CD4-positive, CD25-positive, alpha-beta regulatory T cell (primary cell): ENCODE measurements around the gene TRAPPC12. TPM values are rescaled to one million over a fixed set of nuclear protein-coding genes. Genes with fewer than 3 reads are reported as not detected.

Experiments used
- ATAC-seq, 2 donors: fragments of 150-1000 bp; cut with Tn5 transposase; one replicate each; pipeline ENCODE4 v1.10.0; 2021; ENCODE audit warnings: low read depth in 2 of 2, moderate number of reproducible peaks in 2 of 2, moderate library complexity in 1 of 2
- DNase-seq, 3 donors: peaks; one replicate each; pipeline versions ENCODE4 v3.0.0 to v3.0.0-alpha.2; 2012 to 2022; ENCODE audit warnings: mixed read lengths in 1 of 3
- H3K27ac ChIP-seq: one replicate; pipeline ENCODE4 v1.7.0; 2013; ENCODE audit warnings: mild to moderate bottlenecking, low read length; ENCODE audit not compliant: insufficient read depth, poor library complexity, severe bottlenecking
- H3K27me3 ChIP-seq: one replicate; pipeline ENCODE4 v1.7.0; 2013; ENCODE audit warnings: low read length; ENCODE audit not compliant: control insufficient read depth, insufficient read depth
- H3K36me3 ChIP-seq: one replicate; pipeline ENCODE4 v1.7.0; 2013; ENCODE audit warnings: mild to moderate bottlenecking, low read length, moderate library complexity; ENCODE audit not compliant: control insufficient read depth, insufficient read depth
- H3K4me1 ChIP-seq: 2 replicates; pipeline ENCODE4 v1.7.0; 2013; ENCODE audit warnings: mild to moderate bottlenecking, low read length; ENCODE audit not compliant: insufficient read depth, control insufficient read depth, poor library complexity, severe bottlenecking
- H3K4me3 ChIP-seq: one replicate; pipeline ENCODE4 v1.7.0; 2013; ENCODE audit warnings: low read depth, mild to moderate bottlenecking, low read length, moderate library complexity
- H3K9me3 ChIP-seq, 2 experiments: 1 replicate in 1 of 2; 2 replicates in 1 of 2; pipeline ENCODE4 v1.7.0; 2013; ENCODE audit warnings: low read length in 2 of 2, mild to moderate bottlenecking in 1 of 2, moderate library complexity in 1 of 2; ENCODE audit not compliant: control insufficient read depth in 2 of 2
- H3K27ac Mint-ChIP-seq, 3 donors: one replicate each; pipeline ENCODE4 v1.8.0; 2020 to 2022; ENCODE audit warnings: mild to moderate bottlenecking in 3 of 3, mixed read lengths in 3 of 3, moderate library complexity in 2 of 3
- H3K27me3 Mint-ChIP-seq: one replicate; pipeline ENCODE4 v1.8.0; 2022; ENCODE audit warnings: mild to moderate bottlenecking, mixed read lengths
- H3K36me3 Mint-ChIP-seq: one replicate; pipeline ENCODE4 v1.8.0; 2020; ENCODE audit warnings: mixed read lengths
- H3K4me1 Mint-ChIP-seq, 4 donors: one replicate each; pipeline ENCODE4 v1.8.0; 2020 to 2022; ENCODE audit warnings: mixed read lengths in 4 of 4, mild to moderate bottlenecking in 1 of 4
- H3K4me3 Mint-ChIP-seq, 4 donors: one replicate each; pipeline ENCODE4 v1.8.0; 2020 to 2022; ENCODE audit warnings: mild to moderate bottlenecking in 4 of 4, mixed read lengths in 4 of 4, moderate library complexity in 3 of 4
- H3K9me3 Mint-ChIP-seq, 7 donors: one replicate each; pipeline ENCODE4 v1.8.0; 2020 to 2022; ENCODE audit warnings: mixed read lengths in 7 of 7, mild to moderate bottlenecking in 3 of 7, moderate library complexity in 2 of 7
- polyA plus RNA-seq, 4 donors: library from polyadenylated mRNA; unstranded; fragments of 300-500 nt; fragmentation: Illumina TruSeq; gene quantifications; one replicate each; pipeline ENCODE4 v1.2.3, GENCODE V29; 2021
- total RNA-seq: library from RNA; stranded (reverse); gene quantifications from one replicate; pipeline ENCODE4 v1.2.3, GENCODE V29; 2022

The TRAPPC12 gene
- total and polyA plus RNA-seq, 5 donors from 2014 or later = 30.5 to 97.3 (median 34.2) TPM

- no peaks in the 10 kb centered on the region for H3K4me1 ChIP-seq
- DNase-seq = no peak
- H3K36me3 ChIP-seq = peaks cover 64% of the 10 kb centered on the region
- peak overlapping the region in 1 of 3 donors; percentile 77 for H3K27ac Mint-ChIP-seq
- H3K27ac ChIP-seq = no peak overlapping the region
- H3K36me3 Mint-ChIP-seq = peaks cover 36% of the 10 kb centered on the region
- no peaks in the 10 kb centered on the region for H3K27me3 ChIP-seq
- H3K4me3 ChIP-seq = no peak overlapping the region
- no peaks in the 10 kb centered on the region for H3K27me3 Mint-ChIP-seq
- no peak overlapping the region for H3K4me3 Mint-ChIP-seq
- H3K9me3 ChIP-seq = no peaks in the 10 kb centered on the region
- no peaks in the 10 kb centered on the region for H3K9me3 Mint-ChIP-seq
- peaks cover 0 to 6% (median 4%) of the 10 kb centered on the region in 4 donors for H3K4me1 Mint-ChIP-seq
- ATAC-seq = no peak
These were observed 42.8 kb downstream of the TRAPPC12 start for GRCh38 chr2:3422161-3422779.

GRCh38 chr2:3423492-3424170 is 44.1 kb downstream of the TRAPPC12 start:
- H3K36me3 ChIP-seq = peaks cover 62% of the 10 kb centered on the region
- no peaks in the 10 kb centered on the region for H3K9me3 ChIP-seq
- ATAC-seq = peak; percentile 50 to 52
- Mint-ChIP-seq H3K4me3 (no peak overlapping the region), H3K27me3 (no peaks in the 10 kb centered on the region), H3K4me1 (peaks cover 4 to 6% (median 5%) of the 10 kb centered on the region in 4 donors), H3K9me3 (no peaks in the 10 kb centered on the region), H3K27ac (peak overlapping the region in 1 of 3 donors; percentile 26), H3K36me3 (peaks cover 36% of the 10 kb centered on the region)
- peak; percentile 53 to 68 (median 58) for DNase-seq
- H3K4me3 ChIP-seq = no peak overlapping the region
- no peak overlapping the region for H3K27ac ChIP-seq
- no peaks in the 10 kb centered on the region for H3K27me3 ChIP-seq
- H3K4me1 ChIP-seq = no peaks in the 10 kb centered on the region

- Mint-ChIP-seq H3K36me3 (peaks cover 36% of the 10 kb centered on the region), H3K4me3 (no peak overlapping the region), H3K4me1 (peaks cover 5 to 9% (median 6%) of the 10 kb centered on the region in 4 donors), H3K27me3 (no peaks in the 10 kb centered on the region), H3K9me3 (no peaks in the 10 kb centered on the region), H3K27ac (no peak overlapping the region)
- ATAC-seq = no peak
- no peaks in the 10 kb centered on the region for H3K27me3 ChIP-seq
- H3K4me3 ChIP-seq = no peak overlapping the region
- H3K4me1 ChIP-seq = no peaks in the 10 kb centered on the region
- H3K9me3 ChIP-seq = no peaks in the 10 kb centered on the region
- no peak overlapping the region for H3K27ac ChIP-seq
- H3K36me3 ChIP-seq = peaks cover 65% of the 10 kb centered on the region
- no peak for DNase-seq
These were observed 44.8 kb downstream of the TRAPPC12 start for GRCh38 chr2:3424171-3424795.

GRCh38 chr2:3426615-3427014 is 47.1 kb downstream of the TRAPPC12 start:
- no peak overlapping the region for H3K4me3 Mint-ChIP-seq
- H3K27ac Mint-ChIP-seq = no peak overlapping the region
- H3K36me3 Mint-ChIP-seq = peaks cover 49% of the 10 kb centered on the region
- ATAC-seq = no peak
- Histone ChIP-seq H3K27ac (no peak overlapping the region), H3K4me1 (no peaks in the 10 kb centered on the region), H3K9me3 (no peaks in the 10 kb centered on the region), H3K36me3 (peaks cover 77% of the 10 kb centered on the region), H3K27me3 (no peaks in the 10 kb centered on the region), H3K4me3 (no peak overlapping the region)
- H3K9me3 Mint-ChIP-seq = no peaks in the 10 kb centered on the region
- no peaks in the 10 kb centered on the region for H3K27me3 Mint-ChIP-seq
- peaks cover 5 to 12% (median 6%) of the 10 kb centered on the region in 4 donors for H3K4me1 Mint-ChIP-seq
- DNase-seq = no peak

GRCh38 chr2:3427272-3427671 is 47.8 kb downstream of the TRAPPC12 start:
- Histone ChIP-seq H3K4me1 (no peaks in the 10 kb centered on the region), H3K27me3 (no peaks in the 10 kb centered on the region), H3K4me3 (no peak overlapping the region), H3K9me3 (no peaks in the 10 kb centered on the region), H3K27ac (no peak overlapping the region), H3K36me3 (peaks cover 70% of the 10 kb centered on the region)
- H3K9me3 Mint-ChIP-seq = no peaks in the 10 kb centered on the region
- peaks cover 49% of the 10 kb centered on the region for H3K36me3 Mint-ChIP-seq
- H3K4me1 Mint-ChIP-seq = peaks cover 5 to 12% (median 6%) of the 10 kb centered on the region in 4 donors
- no peak overlapping the region for H3K4me3 Mint-ChIP-seq
- peak overlapping the region in 1 of 3 donors; percentile 56 for H3K27ac Mint-ChIP-seq
- DNase-seq = no peak
- ATAC-seq = no peak
- no peaks in the 10 kb centered on the region for H3K27me3 Mint-ChIP-seq

GRCh38 chr2:3428577-3428976 is 49.1 kb downstream of the TRAPPC12 start:
- Mint-ChIP-seq H3K27me3 (no peaks in the 10 kb centered on the region), H3K4me3 (no peak overlapping the region), H3K27ac (no peak overlapping the region), H3K36me3 (peaks cover 39% of the 10 kb centered on the region), H3K4me1 (peaks cover 5 to 12% (median 6%) of the 10 kb centered on the region in 4 donors), H3K9me3 (no peaks in the 10 kb centered on the region)
- ATAC-seq = no peak
- no peak for DNase-seq
- H3K27ac ChIP-seq = no peak overlapping the region
- peaks cover 70% of the 10 kb centered on the region for H3K36me3 ChIP-seq
- H3K4me3 ChIP-seq = no peak overlapping the region
- H3K4me1 ChIP-seq = no peaks in the 10 kb centered on the region
- H3K9me3 ChIP-seq = no peaks in the 10 kb centered on the region
- H3K27me3 ChIP-seq = no peaks in the 10 kb centered on the region

GRCh38 chr2:3429066-3429610 is 49.6 kb downstream of the TRAPPC12 start:
- Mint-ChIP-seq H3K36me3 (peaks cover 36% of the 10 kb centered on the region), H3K4me1 (peaks cover 0 to 12% (median 2%) of the 10 kb centered on the region in 4 donors), H3K9me3 (no peaks in the 10 kb centered on the region), H3K4me3 (no peak overlapping the region), H3K27me3 (no peaks in the 10 kb centered on the region), H3K27ac (no peak overlapping the region)
- no peak overlapping the region for H3K4me3 ChIP-seq
- peaks cover 69% of the 10 kb centered on the region for H3K36me3 ChIP-seq
- ATAC-seq (no peak), DNase-seq (no peak)
- H3K27ac ChIP-seq = no peak overlapping the region
- H3K9me3 ChIP-seq = no peaks in the 10 kb centered on the region
- H3K27me3 ChIP-seq = no peaks in the 10 kb centered on the region
- H3K4me1 ChIP-seq = no peaks in the 10 kb centered on the region
